Activated naive CD8-positive, alpha-beta T cell treated with anti-CD3 and anti-CD28 coated beads for 36 hours (primary cell): ENCODE data around the gene ACO1. TPM values are rescaled to one million over a fixed set of nuclear protein-coding genes. Genes with fewer than 3 reads are reported as not detected.

Experiments
- DNase-seq: peaks from one replicate; pipeline ENCODE4 v3.0.0; 2021
- H3K27ac Mint-ChIP-seq: one replicate; pipeline ENCODE4 v1.8.0; 2022; ENCODE audit warnings: mild to moderate bottlenecking, moderate library complexity, mixed read lengths
- H3K27me3 Mint-ChIP-seq: one replicate; pipeline ENCODE4 v1.8.0; 2022; ENCODE audit warnings: mild to moderate bottlenecking, mixed read lengths
- H3K36me3 Mint-ChIP-seq: one replicate; pipeline ENCODE4 v1.8.0; 2021; ENCODE audit warnings: mild to moderate bottlenecking, mixed read lengths
- H3K4me1 Mint-ChIP-seq: one replicate; pipeline ENCODE4 v1.8.0; 2021; ENCODE audit warnings: mixed read lengths
- H3K4me3 Mint-ChIP-seq: one replicate; pipeline ENCODE4 v1.8.0; 2022; ENCODE audit warnings: mild to moderate bottlenecking, moderate library complexity, mixed read lengths
- H3K9me3 Mint-ChIP-seq: one replicate; pipeline ENCODE4 v1.8.0; 2022; ENCODE audit warnings: mixed read lengths
- total RNA-seq, 2 experiments: library from RNA; stranded (reverse); gene quantifications; one replicate each; pipeline ENCODE4 v1.2.3, GENCODE V29; 2021

The ACO1 gene
- total RNA-seq, 2 experiments from 2014 or later, result 16.3 to 16.7 TPM

- no peaks in the 10 kb centered on the region for H3K36me3 Mint-ChIP-seq
- DNase-seq, result no peak
- H3K9me3 Mint-ChIP-seq, result peaks cover 5% of the 10 kb centered on the region
Measured at GRCh38 chr9:32371279-32371678, 13.2 kb upstream of the ACO1 start.

DNA sequence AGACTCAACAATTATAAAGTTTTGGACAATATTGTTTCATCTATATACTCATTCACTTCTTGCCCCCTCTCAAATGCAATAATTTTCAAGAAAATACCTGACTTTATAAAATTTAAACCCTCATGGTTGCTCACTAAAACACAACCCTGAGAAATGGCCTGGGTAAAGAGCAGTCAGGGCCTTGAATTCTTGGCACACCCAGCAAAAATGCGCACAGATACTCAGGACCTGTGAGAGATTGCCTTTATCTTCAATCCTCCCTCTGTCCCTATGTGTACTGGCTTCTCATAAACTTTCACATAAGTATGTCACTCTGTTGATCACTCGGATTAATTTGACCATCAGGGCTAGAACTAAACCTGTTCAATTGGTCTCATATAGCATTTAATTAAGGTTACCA lies 12.8 kb upstream of the ACO1 start:
- Mint-ChIP-seq H3K4me3 (no peak overlapping the region), H3K4me1 (no peaks in the 10 kb centered on the region), H3K9me3 (peaks cover 5% of the 10 kb centered on the region), H3K27me3 (peaks cover 3% of the 10 kb centered on the region), H3K27ac (no peak overlapping the region), H3K36me3 (no peaks in the 10 kb centered on the region)
- no peak for DNase-seq

More at GRCh38 chr9:32371279-32371678, 13.2 kb upstream of the ACO1 start:
- Mint-ChIP-seq H3K4me3 (no peak overlapping the region), H3K4me1 (no peaks in the 10 kb centered on the region), H3K27ac (no peak overlapping the region), H3K27me3 (peaks cover 3% of the 10 kb centered on the region)

DNA sequence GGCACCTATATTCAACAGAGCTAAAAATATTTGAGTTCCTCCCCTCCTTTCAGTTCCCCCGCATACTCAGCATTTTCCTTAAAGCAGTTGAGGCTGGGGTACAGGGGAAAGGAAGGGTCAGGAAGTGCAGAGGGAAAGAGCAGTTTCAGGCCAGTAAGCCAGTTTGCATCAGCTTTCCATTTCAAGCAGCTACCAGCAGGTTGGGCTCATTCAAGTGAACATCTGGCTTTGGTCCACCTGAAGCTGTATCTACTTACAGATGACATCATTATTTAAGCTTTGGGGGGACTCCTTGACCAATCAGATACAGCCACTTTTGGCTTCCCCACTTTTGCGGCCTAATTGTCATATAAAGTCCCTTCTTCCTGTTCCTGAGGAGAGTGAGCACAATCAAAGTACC lies 8.2 kb upstream of the ACO1 start:
- peaks cover 10% of the 10 kb centered on the region for H3K4me1 Mint-ChIP-seq
- no peak overlapping the region for H3K4me3 Mint-ChIP-seq
- no peak for DNase-seq
- no peaks in the 10 kb centered on the region for H3K9me3 Mint-ChIP-seq
- no peaks in the 10 kb centered on the region for H3K36me3 Mint-ChIP-seq
- peaks cover 5% of the 10 kb centered on the region for H3K27me3 Mint-ChIP-seq
- no peak overlapping the region for H3K27ac Mint-ChIP-seq

DNA sequence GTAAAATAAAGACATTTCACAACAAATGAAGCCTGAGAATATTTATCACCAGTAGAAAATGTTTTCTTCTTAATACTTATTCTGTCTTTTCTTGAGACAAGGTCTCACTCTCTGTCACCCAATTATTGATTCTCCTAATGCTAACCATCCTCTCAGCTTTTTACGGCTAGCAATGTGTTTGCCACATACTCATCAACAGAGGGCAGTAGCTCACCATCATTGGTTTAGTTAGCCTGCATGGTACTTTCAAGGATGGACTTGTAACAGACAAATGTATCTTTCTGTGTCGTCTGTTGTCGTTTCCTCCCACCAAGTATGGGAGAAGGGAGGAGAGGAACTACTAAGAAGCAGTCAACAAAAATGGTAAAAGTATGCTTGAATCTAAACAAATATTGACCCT lies 5.9 kb upstream of the ACO1 start:
- peaks cover 17% of the 10 kb centered on the region for H3K27me3 Mint-ChIP-seq
- no peak overlapping the region for H3K27ac Mint-ChIP-seq
- peaks cover 10% of the 10 kb centered on the region for H3K4me1 Mint-ChIP-seq
- H3K4me3 Mint-ChIP-seq, result peak overlapping the region; percentile 15
- no peaks in the 10 kb centered on the region for H3K36me3 Mint-ChIP-seq
- DNase-seq, result no peak
- no peaks in the 10 kb centered on the region for H3K9me3 Mint-ChIP-seq

DNA sequence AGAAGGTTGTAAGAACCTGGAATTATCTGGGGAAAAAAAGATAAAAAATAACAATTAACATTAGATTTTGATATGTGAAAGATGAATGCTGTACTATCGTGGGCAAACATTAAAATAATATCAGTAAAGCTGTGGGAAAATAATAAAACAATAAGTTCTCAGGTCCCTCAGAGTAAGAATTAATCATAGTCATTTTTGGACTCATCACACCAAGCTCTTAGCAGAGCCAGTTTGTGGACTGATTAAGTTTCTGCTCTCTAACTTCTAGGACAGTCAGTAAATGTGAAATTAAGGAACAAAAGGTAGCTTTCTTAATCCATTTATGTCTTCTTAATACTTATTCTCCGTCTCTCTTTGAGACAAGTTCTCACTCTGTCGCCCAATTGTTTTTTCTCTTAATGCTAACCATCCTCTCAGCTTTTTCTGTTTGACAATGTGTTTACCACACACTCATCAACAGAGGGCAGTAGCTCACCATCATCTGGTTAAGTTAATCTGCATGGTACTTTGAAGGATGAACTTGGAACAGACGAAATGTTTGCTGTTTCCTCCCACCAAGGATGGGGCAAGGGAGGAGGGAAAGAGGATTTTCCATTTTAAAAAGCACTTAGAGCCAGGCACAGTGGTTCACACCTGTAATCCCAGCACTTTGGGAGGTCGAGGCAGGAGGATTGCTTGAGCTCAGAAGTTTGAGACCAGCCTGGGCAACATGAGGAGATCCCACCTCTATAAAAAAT lies 5.3 kb upstream of the ACO1 start:
- Mint-ChIP-seq H3K4me1 (peaks cover 13% of the 10 kb centered on the region), H3K36me3 (no peaks in the 10 kb centered on the region), H3K27me3 (peaks cover 17% of the 10 kb centered on the region), H3K9me3 (no peaks in the 10 kb centered on the region), H3K4me3 (peak overlapping the region; percentile 15), H3K27ac (no peak overlapping the region)
- DNase-seq, result peak; percentile 31

DNA sequence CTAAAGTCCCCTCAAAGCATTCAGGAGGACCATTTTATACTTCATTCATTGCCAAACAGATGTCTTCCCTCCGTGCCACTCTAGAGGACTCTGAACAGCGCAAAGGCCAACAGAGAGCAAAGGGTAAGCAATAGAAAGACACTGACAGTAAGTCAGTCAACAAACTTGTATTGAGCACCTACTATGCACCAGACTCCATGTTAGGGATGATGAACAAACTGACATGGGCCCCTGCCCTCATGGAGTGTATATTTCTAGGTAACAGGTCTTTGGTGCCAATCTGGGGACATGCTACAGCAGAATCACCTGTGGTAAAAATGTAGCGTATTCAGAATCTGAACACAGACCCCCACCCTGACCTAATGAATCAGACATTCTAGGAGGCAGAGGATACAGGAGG lies 3.5 kb upstream of the ACO1 start:
- H3K4me3 Mint-ChIP-seq, result no peak overlapping the region
- no peak for DNase-seq
- H3K4me1 Mint-ChIP-seq, result peaks cover 18% of the 10 kb centered on the region
- H3K36me3 Mint-ChIP-seq, result no peaks in the 10 kb centered on the region
- H3K9me3 Mint-ChIP-seq, result no peaks in the 10 kb centered on the region
- no peak overlapping the region for H3K27ac Mint-ChIP-seq
- H3K27me3 Mint-ChIP-seq, result peaks cover 17% of the 10 kb centered on the region

DNA sequence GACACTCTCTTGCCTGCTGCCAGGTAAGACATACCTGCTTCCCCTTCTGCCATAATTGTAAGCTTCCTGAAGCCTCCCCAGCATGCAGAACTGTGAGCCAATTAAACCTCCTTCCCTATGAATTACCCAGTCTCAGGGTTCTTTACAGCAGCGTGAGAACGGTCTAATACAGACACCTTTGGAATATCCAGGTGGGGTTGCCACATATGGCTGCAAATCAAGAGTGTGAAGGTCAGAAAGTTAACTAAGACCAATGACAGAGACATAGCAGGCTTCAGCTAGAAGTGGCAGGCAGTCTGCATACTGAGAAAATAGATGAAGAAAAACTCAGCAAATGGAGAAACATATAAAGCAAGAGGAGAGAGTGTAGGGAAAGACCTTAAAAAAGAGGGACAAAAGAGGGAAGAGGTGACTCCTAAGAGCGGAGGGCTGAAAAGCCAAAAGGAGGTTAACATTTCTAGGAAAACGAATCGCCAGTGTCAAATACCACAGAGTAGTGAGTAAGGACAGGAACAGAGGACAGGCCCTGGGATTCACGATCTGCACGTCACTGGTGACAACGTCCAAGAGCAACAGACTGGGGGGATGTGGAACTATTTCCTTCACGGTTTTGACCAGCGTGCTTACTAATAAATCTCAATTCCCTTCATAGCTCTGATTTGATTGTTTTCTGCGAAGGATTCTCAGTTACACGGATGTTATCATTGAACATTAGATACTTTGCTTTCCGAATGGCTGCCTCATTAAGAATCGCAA lies 1.7 kb upstream of the ACO1 start:
- H3K27ac Mint-ChIP-seq, result no peak overlapping the region
- peaks cover 27% of the 10 kb centered on the region for H3K4me1 Mint-ChIP-seq
- peaks cover 17% of the 10 kb centered on the region for H3K27me3 Mint-ChIP-seq
- H3K4me3 Mint-ChIP-seq, result peak overlapping the region; percentile 3
- no peaks in the 10 kb centered on the region for H3K36me3 Mint-ChIP-seq
- no peak for DNase-seq
- no peaks in the 10 kb centered on the region for H3K9me3 Mint-ChIP-seq

DNA sequence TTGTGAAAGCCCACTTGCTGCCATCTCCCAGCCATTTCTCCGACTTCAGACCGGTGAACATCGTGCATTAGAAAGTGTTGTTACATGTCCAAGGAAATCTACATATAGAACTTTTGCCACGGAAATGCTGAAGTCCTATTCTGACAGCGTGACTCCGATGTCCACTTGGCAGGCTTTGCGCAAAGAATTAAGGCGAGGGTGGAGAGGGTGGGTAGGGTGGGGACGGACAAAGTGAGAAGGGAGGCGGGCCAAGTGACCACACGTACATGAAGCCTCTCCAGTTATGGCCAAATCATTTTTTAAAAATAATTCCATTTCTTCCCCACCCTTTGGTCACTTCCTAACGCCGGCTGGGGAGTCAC lies 460 bp upstream of the ACO1 start:
- Mint-ChIP-seq H3K27me3 (peaks cover 17% of the 10 kb centered on the region), H3K27ac (no peak overlapping the region), H3K9me3 (no peaks in the 10 kb centered on the region), H3K36me3 (no peaks in the 10 kb centered on the region), H3K4me1 (peaks cover 22% of the 10 kb centered on the region), H3K4me3 (peak overlapping the region; percentile 73)
- no peak for DNase-seq

- Mint-ChIP-seq H3K4me1 (peaks cover 19% of the 10 kb centered on the region), H3K36me3 (no peaks in the 10 kb centered on the region), H3K9me3 (no peaks in the 10 kb centered on the region), H3K27me3 (peaks cover 17% of the 10 kb centered on the region), H3K27ac (peak overlapping the region; percentile 26), H3K4me3 (peak overlapping the region; percentile 87)
- DNase-seq, result no peak
Measured at GRCh38 chr9:32385152-32385884, 875 bp downstream of the ACO1 start.

- Mint-ChIP-seq H3K4me1 (peaks cover 20% of the 10 kb centered on the region), H3K27me3 (peaks cover 17% of the 10 kb centered on the region), H3K4me3 (no peak overlapping the region)
Measured at GRCh38 chr9:32385885-32386283, 1.4 kb downstream of the ACO1 start.

DNA sequence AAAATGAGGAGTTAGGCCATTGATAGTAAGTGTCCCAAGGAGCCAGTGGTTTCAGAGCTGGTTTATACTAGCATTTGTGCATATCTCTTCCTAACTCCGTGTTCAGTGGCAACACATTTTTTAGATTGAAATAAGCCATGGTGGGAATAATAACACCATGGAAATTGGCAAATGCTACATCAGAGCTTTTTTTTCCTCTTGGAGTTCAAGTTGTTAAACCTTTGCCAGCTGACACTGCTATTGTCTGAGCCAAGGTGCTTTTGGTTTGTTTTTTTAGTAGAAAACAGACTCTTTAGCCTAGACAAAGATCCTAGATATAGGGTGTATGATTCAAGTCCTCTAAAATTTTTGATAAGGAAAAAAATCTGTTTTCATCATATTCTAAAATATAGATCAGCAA lies 2.8 kb downstream of the ACO1 start:
- Mint-ChIP-seq H3K4me3 (no peak overlapping the region), H3K27ac (no peak overlapping the region), H3K9me3 (no peaks in the 10 kb centered on the region), H3K36me3 (no peaks in the 10 kb centered on the region), H3K27me3 (peaks cover 9% of the 10 kb centered on the region), H3K4me1 (peaks cover 22% of the 10 kb centered on the region)
- DNase-seq, result no peak

More at GRCh38 chr9:32385885-32386283, 1.4 kb downstream of the ACO1 start:
- no peak overlapping the region for H3K27ac Mint-ChIP-seq
- H3K36me3 Mint-ChIP-seq, result no peaks in the 10 kb centered on the region
- no peaks in the 10 kb centered on the region for H3K9me3 Mint-ChIP-seq
- DNase-seq, result no peak

- H3K27me3 Mint-ChIP-seq, result no peaks in the 10 kb centered on the region
- no peak for DNase-seq
- no peaks in the 10 kb centered on the region for H3K9me3 Mint-ChIP-seq
- peaks cover 19% of the 10 kb centered on the region for H3K4me1 Mint-ChIP-seq
- H3K4me3 Mint-ChIP-seq, result no peak overlapping the region
- no peaks in the 10 kb centered on the region for H3K36me3 Mint-ChIP-seq
- no peak overlapping the region for H3K27ac Mint-ChIP-seq
Measured at GRCh38 chr9:32389365-32389764, 4.9 kb downstream of the ACO1 start.

GRCh38 chr9:32393911-32394310 lies 9.5 kb downstream of the ACO1 start:
- DNase-seq, result no peak
- Mint-ChIP-seq H3K9me3 (no peaks in the 10 kb centered on the region), H3K4me3 (no peak overlapping the region), H3K27me3 (no peaks in the 10 kb centered on the region), H3K27ac (no peak overlapping the region), H3K4me1 (peaks cover 10% of the 10 kb centered on the region), H3K36me3 (no peaks in the 10 kb centered on the region)

DNA sequence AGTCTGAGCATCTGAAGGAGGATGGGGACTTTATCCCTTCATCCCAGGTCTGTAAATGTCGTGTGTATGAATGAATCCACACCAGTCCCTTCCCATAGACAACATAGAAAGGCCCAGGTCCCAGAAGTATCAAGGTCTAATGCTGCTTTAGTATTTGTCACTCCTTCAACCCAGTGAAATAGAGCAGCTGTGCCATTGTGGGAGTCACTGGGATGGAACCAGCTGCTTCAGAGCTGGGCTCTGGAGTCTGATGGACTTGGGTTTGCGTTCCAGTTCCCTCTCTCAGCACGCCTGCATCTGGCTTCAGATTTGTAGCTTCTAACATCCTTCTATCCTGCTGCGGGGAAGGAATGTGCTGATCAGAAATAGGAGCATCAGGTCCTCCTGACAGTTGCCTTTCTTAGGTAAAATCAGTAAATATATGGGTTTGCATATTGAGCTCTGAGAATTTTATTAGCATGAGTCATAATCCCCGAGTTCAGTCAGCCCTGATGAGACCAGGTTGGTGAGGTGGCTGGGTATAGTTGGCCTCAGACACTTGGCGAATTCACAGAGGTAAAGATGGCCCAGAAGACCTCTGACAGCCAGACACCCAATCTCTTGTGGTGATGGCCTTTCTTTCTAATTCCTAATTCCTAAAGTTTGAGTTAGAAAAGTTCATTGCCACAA lies 10.1 kb downstream of the ACO1 start:
- H3K4me1 Mint-ChIP-seq, result peaks cover 10% of the 10 kb centered on the region
- no peak overlapping the region for H3K4me3 Mint-ChIP-seq
- no peaks in the 10 kb centered on the region for H3K36me3 Mint-ChIP-seq
- no peak overlapping the region for H3K27ac Mint-ChIP-seq
- H3K27me3 Mint-ChIP-seq, result no peaks in the 10 kb centered on the region
- DNase-seq, result no peak
- no peaks in the 10 kb centered on the region for H3K9me3 Mint-ChIP-seq
